ENCODE data around the gene HIPK2.

Gene HIPK2

DNA sequence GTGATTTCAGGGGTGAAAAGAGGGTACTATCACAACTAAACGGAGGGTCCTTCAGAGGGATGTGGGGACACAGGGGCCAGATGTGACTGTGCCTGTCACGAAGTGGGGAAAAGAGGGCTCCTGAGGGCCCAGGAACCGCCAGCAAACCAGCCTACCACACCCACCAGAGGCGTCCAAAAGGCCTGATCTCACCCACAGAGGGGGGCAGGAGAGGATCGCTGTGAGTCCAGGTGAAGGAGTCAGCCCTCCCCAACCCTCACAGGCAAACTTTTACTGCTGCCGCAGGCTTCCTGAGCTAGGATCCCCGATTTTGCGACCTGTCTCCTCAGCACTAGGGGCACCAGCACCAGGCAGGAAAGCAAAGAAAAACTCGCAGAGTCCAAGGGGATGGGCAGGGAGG lies 64.7 kb downstream of the HIPK2 start:
- no peak for DNase-seq

DNA sequence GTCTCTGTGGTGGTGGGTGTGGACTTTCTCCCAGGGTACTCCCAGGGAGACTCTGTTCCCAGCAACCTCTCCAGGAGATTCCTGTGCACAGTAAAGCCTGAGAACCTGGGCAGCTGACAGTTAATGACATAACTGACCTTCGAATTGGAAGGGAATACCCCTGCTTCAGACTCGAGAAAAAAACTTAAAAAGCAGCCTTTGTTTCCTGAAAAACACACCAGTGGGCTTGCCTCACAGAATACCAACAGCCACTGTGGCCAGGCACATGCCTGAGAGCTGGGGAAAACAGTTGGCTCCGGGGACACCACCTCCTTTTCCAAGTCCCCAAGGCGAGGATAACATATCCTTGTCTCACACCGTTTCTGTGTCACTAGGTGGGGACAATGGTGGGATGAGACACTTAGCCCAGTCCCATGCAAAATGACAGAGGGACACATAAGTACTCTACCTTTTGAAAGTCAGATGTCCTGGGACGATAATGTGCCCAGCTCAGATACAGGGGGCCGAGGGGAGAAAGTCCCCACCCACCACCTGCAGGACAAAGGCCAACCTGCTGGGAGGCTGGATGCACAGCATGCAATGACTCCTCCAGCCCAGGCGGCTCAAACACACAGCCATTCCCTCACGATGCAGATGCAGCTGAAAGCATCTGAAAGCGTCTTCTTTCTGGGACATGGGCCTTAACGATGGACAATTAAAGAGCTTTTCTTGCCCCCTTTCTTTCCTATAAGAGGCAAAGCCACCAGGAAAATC lies 65.6 kb downstream of the HIPK2 start:
- no peak for DNase-seq

DNA sequence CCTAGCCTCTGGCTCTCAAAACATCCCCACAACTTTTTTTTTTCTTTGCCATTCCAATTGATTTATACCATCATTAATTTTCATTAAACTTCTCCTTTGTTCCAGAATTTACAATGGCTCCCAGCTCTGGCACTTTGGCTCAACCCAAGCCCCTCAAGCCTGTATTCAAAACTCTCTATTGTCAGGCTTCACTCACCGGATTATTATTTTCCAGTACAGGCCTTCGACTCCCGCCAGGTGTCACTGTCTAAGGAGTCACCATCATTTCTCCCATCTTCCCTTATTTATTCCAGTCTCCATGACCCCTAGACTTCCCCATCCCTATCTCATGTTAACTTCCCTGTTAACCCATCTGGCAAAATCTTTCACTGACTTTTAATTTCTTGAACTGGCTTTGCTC lies 67.8 kb downstream of the HIPK2 start:
- no peak for DNase-seq

DNA sequence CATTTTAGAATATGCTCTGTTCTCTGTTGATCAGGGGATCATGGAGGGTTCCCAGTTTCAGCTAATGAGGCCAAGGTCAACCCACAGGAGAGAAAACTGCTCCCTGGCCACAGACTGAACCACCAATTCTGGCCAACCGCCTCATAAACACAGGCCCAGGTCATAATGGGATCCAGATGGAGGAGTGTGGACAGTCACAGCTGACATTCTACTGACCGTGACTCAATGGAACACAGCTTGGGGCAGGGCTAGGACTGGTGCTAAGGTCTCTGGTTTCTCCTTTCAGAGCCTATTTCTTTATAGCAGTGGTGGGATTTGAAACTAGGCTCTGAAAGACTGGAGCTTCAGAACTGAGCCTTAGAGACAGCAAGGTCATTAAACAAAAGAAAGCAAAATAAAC lies 68.3 kb downstream of the HIPK2 start:
- DNase-seq, result no peak

DNA sequence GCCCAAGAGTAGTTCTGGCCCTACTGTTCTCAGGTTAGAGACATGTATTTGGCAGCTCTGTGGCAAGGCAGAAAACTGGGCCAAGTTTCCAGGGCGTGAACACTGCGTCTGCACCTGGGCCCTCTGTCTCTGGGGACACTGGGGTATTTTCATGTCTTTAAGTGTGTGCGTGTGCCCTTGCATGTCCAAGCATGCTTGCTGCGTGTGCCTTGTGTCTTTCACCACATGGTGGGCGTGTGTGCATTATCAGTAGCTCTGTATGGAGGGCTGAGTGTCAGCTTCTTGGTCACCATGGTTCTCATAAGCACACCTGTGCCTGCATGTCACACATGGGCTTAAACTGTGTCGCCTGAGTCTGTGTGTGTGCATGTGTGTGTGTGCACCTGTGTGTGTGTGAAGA lies 69.3 kb downstream of the HIPK2 start:
- no peak for DNase-seq

DNA sequence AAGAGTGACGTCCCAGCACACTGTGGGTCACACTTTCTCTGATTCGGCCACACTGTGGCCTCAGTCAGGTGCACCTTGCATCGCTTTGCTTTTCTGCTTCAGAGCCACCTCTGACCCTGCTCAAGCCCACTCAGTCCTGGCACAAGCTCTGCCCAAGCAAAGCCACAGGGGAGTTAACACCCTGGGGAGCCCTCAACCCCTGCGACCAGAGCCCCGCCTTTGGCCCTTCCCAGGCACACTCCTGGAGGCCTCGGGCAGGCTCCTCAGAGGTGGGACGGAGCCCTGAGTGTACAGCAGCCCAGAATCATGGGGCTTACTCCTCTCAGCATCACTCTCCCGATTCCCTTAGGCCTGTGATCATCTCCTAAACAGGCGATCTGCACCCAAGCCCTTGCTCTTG lies 71.0 kb downstream of the HIPK2 start:
- DNase-seq, result no peak

DNA sequence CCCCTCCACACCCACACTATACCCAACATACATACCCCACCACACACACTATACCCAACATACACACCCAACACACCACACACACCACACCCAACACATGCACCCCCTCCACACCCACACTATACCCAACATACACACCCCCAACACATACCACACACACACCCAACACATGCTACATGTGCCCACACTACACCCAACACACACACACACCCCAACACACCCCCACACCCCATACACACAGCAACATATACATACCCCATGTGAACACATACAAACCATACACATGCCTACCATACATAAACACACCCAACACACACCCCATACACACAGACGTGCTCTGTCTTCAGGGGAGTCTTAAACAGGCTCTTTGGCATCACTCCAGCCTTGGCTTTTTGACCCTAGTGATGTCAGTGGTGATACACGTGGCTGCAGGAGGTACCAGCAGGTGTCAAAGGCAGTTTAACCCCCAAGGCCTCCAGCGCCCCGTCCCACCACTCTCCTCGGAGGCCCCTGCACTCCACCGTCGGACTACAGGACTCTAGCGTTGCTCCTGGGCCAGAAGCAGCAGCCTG lies 73.4 kb downstream of the HIPK2 start:
- no peak for DNase-seq

DNA sequence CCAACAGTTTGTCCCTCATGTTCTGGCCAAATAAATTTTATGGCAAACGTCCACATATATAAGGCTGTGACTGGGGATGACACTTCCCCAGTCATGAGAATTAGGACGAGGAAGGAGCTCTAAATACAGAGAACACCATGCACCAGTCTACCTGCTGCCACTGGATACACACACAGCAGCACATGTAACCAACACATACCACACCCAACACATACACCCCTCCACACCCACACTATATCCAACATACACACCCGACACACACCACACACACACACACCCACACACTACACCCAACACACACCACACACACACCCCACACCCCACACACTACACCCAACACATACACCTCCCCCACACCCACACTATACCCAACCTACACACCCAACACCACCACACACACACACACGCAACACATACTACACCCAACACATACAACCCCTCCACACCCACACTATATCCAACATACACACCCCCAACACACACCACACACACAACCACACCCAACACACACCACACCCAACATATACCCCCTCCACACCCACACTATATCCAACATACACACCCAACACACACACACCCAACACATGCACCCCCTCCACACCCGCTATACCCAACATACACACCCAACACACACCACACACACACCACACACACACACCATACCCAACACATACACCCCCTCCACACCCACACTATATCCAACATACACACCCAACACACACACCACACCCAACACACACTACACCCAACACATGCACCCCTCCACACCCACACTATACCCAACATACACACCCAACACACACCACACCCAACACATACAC lies 74.1 kb downstream of the HIPK2 start:
- DNase-seq, result no peak

DNA sequence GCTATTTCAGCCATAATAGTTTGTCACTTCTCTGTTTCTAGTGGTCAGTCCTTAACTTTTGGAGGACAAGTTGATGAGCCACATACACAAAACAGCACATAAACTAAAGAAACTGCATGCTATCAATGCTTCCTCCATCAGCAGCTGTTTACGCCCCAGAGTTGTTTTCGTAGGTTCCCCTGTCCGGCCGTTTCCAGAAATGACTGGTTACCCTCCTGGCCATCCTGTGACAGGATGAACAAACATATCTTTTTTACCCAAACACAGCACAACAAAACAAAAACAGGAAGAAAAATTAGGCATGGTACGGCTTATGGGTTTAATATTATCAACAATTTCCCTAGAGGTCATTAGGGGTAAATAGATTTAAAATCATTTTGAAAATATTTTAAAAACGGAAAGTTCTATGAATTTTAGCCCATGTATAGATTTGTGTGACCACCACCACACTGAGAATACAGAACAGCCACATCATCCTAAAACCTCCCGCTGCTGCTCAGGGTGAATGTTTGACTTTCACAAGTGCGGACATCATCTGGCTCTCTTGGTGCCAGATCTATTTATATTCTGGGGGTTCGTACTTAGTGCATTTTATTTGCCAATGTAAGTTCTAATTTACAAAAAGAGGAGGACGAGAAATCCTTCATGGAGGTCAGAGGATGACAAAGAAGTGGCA lies 74.8 kb downstream of the HIPK2 start:
- DNase-seq, result no peak

DNA sequence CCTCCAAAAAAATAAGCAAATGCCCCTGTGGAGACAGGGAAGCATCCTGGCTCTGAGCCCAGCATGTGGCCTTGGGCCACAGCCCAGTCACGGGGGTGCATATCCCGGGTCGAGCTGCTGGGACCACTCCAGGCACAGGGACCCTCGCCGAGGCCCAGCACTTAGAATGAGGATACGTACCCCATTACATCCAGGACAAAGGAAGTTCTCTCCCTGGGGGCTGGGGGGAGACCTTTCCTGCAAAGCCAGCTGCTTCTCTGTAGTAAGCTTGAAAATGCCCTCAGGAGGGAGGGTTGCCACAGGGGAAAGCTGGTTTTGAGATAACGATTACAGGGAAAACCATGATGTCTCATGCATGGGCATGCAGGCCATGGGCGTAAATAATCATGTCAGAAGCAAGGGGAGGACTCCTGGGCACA lies 75.5 kb downstream of the HIPK2 start:
- peak in 6 of 14 donors; percentile 25 to 65 (median 36) for DNase-seq

DNA sequence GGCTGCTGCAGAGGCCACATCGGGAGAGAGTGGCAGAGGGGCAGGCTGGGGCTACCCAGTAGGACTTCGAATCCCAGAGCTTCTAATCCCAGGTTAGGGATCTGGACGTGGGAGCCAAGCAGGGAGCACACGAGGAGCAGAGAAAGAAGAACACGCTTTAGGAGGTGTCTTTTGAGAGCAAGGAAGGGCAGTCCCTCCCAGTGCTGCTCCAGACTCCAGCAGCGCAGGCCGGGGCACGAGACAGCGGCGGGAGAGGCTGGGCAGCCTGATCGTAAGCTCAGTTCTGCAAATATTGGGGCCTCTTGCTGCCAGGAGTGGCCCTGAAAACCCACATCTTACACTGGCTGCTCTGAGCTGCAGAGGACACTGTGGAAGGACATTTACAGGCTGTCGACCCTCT lies 75.9 kb downstream of the HIPK2 start:
- peak in 2 of 14 donors; percentile 35 to 41 for DNase-seq

DNA sequence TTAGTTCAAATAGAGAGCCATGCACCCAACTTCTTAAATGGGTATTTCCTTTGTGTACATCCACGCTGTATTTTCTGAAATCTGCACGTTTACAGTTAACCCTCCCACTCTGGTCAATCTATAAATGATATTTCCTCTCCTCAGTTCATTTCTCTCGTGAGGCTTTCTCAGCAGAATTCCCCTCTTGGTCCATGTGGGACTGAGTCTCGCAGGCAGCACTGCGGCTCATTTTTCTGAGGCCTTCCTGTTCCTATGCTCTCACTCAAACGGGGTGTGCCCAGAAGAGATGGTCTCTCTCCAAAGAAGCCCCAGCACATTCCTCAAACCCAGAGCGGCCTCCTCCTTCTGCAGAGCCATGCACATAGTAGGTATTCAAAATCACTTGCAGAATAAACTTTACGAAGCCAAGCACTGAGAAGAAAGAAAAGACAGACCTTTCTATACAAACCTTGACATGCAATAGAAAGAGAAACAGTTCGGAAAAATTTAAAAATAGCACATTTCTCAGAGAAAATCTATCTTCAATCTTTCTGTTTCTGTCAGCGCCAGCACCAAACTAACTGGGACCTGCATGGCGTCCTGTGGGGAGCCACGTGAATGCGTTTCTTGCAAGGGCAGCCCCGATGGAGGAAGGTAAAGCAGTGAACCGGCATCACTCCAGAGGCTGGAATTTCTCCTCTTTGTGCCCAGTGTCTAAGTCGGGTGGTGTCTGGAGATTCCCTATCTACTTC lies 77.1 kb downstream of the HIPK2 start:
- DNase-seq, result no peak

DNA sequence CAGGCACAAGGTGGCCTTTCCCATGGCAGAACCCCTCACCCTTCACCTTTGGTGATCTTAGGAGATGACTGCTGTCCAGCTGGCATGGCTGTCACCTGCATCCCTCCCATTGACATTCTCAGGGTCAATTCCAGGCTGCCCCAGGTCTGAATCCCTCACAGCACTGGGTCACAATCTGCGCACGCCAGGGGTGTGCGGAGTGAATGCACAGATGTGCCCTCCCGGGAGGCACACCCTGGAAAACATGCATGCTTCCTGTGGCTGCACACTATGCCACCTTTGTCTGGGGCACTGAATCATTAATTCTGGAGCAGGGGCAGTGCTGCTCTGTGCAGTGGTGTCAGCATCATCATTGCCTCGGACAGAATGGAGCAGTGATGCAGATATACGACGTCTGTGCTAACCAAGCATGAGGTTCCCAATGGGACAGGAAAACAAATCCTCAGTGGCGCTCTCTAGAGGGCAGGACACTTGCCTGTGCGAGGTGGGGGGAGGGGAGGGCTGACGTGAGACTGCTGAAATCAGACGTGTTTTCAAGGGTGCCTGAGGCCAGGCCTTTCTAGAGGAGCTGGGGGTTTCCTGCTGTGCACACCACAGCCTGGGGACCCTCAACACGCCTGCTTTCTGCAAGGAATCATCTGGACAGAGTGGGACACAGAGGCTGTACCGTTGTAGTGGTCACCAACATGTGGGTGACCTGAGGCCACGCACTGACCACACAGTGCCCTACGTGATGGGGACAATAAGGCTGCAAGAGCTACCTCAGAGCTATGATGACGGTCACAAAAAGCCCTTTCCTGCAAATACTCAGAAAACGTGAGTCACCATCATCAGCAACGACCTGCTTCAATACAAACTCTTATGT lies 77.9 kb downstream of the HIPK2 start:
- no peak for DNase-seq

DNA sequence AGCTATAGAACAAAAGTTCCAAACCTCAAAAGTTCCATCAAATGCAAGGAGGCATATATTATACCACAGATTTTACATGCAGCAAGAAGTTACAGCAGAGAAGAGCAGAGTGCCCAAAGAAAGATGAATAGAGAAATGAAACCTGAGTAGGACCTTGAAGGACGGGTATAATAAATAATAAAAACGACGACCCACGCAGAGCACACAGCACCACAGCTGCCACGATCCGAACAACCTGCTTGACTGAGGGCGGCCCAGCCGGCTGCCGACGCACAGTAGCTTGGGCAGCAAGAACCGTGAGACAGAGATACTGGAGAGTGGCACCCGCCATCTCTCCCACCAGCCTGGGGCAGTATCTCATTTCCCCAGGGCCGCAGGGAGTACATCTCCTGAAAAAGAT lies 79.0 kb downstream of the HIPK2 start:
- DNase-seq, result no peak

DNA sequence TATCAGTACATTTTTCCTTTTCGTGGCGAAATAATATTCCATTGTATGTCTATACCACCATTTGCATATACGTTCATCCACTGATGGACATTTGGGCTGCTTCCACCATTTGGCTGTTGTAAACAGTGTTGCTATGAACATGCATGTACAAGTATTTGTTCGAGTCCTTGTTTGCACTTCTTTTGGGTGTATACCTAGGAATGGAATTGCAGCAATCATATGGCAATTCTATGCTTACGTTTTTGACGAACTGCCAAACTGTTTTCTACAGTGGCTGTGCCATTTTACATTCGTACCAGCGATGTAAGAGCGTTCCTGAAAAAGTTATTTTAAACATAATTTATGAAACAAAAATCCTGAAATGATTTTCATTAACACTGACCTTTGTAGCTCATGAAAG lies 79.5 kb downstream of the HIPK2 start:
- DNase-seq, result no peak

DNA sequence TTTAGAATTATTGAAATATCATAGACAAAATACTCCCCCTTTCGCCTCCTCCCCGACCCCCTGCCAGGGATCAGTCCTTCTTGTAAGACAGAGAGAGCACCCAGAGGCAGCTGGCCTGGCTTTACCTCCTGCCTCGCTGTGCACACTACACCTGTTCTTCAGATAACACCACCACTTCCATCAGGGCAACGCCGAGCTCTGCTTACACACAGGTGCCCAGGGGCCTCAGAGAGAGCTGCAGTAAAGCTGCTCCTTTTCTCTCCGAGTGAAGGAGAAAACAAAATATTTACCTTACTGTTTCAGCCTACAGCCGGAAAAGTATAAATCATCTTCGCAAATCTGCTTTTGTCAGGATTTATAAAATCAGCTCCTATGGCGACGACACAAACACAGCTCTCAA lies 80.7 kb downstream of the HIPK2 start:
- DNase-seq, result no peak

DNA sequence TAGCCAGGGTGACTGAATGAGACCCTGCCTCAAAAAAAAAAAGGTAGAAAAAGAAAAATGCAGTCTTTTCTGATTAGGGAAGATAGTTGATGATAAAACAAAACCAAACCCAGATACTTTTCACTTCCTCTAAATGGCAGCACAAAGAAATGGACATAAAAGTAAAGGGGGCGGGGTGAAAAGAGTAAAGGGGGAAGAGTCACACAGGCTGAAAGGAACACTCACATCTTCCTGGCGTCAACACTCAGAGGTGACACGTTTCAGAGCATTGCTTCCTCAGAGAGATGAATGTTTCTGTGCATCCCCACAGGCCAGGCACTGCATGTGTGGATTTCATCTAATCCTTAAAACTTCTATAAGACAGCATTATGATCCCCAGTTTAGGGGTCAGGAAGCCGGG lies 81.2 kb downstream of the HIPK2 start:
- DNase-seq, result no peak

DNA sequence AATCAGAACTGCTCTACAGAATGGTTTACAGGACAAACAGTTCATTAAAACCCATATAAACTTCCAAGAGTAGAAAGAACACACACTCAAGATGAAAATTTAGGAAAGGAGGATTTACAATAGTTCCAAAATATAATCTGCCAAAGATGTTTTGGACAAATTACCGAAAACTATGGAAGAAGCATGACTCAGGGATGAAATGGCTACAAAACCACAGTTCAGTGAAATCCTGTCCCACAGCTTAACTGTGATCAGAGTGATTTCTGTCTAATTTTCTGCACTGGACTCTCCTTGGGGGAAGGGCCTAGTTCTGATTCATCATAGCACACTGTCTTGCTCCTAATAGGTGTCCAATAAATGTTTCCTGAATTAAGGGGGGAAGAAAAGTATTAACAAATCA lies 82.2 kb downstream of the HIPK2 start:
- no peak for DNase-seq

DNA sequence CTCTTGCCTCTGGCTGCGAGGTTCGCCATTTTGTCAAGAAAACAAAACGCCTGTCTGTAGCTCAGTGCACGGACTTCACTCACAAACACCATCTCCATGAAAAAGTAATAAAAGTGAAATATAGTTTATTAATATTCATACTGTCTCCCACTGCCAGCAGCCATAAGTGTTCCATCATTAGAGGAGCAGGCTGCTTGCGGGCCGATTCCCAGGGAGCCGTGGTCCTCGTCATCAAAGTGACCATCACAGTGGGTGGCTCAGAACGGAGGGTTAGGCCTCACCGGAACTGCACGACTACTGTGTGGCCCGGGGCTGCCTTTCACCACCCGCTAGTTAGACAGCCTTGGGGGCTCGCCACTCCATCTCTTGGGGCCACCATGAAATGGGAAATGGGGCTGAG lies 82.7 kb downstream of the HIPK2 start:
- DNase-seq, result no peak

DNA sequence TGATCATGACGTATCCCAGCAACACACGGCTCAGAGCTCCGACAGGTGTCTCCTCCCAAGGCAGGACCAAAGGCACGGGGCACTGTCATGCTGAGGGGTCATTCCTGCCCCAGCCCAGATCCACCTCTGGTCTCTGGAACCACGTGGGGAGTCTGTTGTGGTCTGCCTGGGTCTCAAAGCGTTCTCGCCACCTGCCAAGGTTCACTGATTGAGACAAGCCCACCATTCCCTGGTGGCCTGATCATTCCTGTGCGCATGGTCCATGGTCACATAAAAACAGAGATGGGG lies 83.5 kb downstream of the HIPK2 start:
- DNase-seq, result no peak

DNA sequence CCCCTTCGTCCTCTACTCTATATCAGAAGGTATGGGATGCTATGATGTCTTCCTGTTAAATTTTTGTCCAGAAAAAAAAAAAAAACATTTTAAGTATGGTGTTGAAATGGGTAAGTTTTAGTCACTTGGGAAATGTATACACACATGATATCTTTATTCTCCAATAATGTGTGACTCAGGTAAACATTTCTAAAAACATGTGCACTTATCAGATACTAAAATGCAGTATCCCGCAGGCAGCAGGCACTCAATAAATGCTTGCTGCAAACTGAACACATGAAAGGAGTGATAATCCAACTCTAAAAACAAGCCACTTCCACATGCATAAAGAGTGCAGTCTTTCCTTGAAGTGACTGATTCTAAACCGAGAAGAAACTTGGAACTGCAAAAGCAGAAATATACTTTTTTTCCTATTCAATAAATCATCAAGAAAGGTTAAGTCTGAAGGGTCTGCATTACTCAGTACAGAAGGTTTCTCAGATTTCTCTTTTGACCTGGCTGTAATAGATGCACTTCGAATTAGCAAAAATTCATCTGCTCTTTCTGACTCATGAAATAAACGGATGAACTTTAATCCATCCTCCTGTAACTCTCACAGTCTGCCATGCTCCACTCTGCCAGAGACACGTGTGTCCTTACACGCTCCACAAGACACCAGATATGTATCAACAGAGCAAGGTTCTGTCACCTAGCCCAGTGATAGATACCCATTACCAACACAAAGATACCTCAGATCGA lies 84.0 kb downstream of the HIPK2 start:
- DNase-seq, result no peak
